Fibroblast of lung (primary cell): ENCODE data around the gene FAM117A. TPM values are rescaled to one million over a fixed set of nuclear protein-coding genes. Genes with fewer than 3 reads are reported as not detected.

Source experiments
- DNase-seq, 2 donors: peaks; one replicate each; pipeline versions ENCODE4 v3.0.0 to v3.0.0-alpha.2; 2010; ENCODE audit warnings: low read depth in 2 of 2
- H2AFZ ChIP-seq: 2 replicates; pipeline ENCODE4 v1.5.1; 2012; ENCODE audit warnings: low read length, control low read depth, inconsistent platforms
- H3K27ac ChIP-seq: 2 replicates; pipeline ENCODE4 v1.5.1; 2011; ENCODE audit warnings: low read length, control low read depth; ENCODE audit not compliant: insufficient read depth
- H3K27me3 ChIP-seq: 2 replicates; pipeline ENCODE4 v1.5.1; 2011; ENCODE audit warnings: mild to moderate bottlenecking, low read length; ENCODE audit not compliant: control insufficient read depth, insufficient read depth
- H3K36me3 ChIP-seq: 2 replicates; pipeline ENCODE4 v1.5.1; 2011; ENCODE audit warnings: low read length; ENCODE audit not compliant: control insufficient read depth, insufficient read depth
- H3K4me1 ChIP-seq: 2 replicates; pipeline ENCODE4 v1.5.1; 2011; ENCODE audit warnings: low read length; ENCODE audit not compliant: control insufficient read depth, insufficient read depth; ENCODE audit errors: extremely low read depth
- H3K4me2 ChIP-seq: 2 replicates; pipeline ENCODE4 v1.5.1; 2011; ENCODE audit warnings: low read length, control low read depth; ENCODE audit not compliant: insufficient read depth; ENCODE audit errors: extremely low read depth
- H3K4me3 ChIP-seq, 4 experiments: fragments of 200-600 bp in 1 of 4; sonication (generic) in 1 of 4; replicated peaks in 1 of 4; 2 replicates each; pipeline ENCODE4 v1.5.1; 2011 to 2016; ENCODE audit warnings: low read length in 4 of 4, low read depth in 3 of 4, mild to moderate bottlenecking in 3 of 4, control low read depth in 2 of 4, inconsistent platforms in 1 of 4, mixed read lengths in 1 of 4; ENCODE audit not compliant: insufficient read depth in 1 of 4; ENCODE audit errors: control extremely low read depth in 1 of 4
- H3K79me2 ChIP-seq: 2 replicates; pipeline ENCODE4 v1.5.1; 2012; ENCODE audit warnings: mild to moderate bottlenecking, low read length, inconsistent platforms; ENCODE audit not compliant: control insufficient read depth, insufficient read depth
- H3K9ac ChIP-seq: 2 replicates; pipeline ENCODE4 v1.5.1; 2011; ENCODE audit warnings: mild to moderate bottlenecking, low read length, control low read depth; ENCODE audit not compliant: insufficient read depth
- H3K9me3 ChIP-seq: 2 replicates; pipeline ENCODE4 v1.5.1; 2012; ENCODE audit warnings: low read depth, low read length; ENCODE audit not compliant: control insufficient read depth, insufficient read depth
- H4K20me1 ChIP-seq: 2 replicates; pipeline ENCODE4 v1.5.1; 2011; ENCODE audit warnings: low read length; ENCODE audit not compliant: control insufficient read depth, insufficient read depth; ENCODE audit errors: extremely low read depth
- EZH2 ChIP-seq: IDR thresholded peaks from 2 replicates; pipeline ENCODE4 v1.5.1; 2012; ENCODE audit warnings: low read length, control low read depth, mild to moderate bottlenecking; ENCODE audit errors: missing control alignments
- polyA plus RNA-seq, 2 donors: library from polyadenylated mRNA; depleted of rRNA in 1 of 2; stranded (reverse) in 1 of 2; unstranded in 1 of 2; fragments of >200 nt; gene quantifications; 2 replicates each; pipeline ENCODE4 v1.2.1, GENCODE V29; 2011 to 2012; ENCODE audit warnings: missing spikeins in 1 of 2
- total RNA-seq: library from RNA; depleted of rRNA; stranded (reverse); fragments of >200 nt; gene quantifications from 2 replicates; pipeline ENCODE4 v1.2.1, GENCODE V29; 2014
- TF ChIP-seq, protein P1 (sequence below), 2 donors: IDR thresholded peaks in 1 of 2; conservative IDR thresholded peaks in 1 of 2; 1 replicate in 1 of 2; 2 replicates in 1 of 2; pipeline ENCODE4 v1.5.1; 2011 to 2012; ENCODE audit warnings: low read length in 2 of 2, control low read depth in 1 of 2, inconsistent platforms in 1 of 2, low read depth in 1 of 2, mild to moderate bottlenecking in 1 of 2

Gene FAM117A
- total and polyA plus RNA-seq, 2 donors (not counting 1 experiment from before 2014, with no cell fraction given) = 2.4 to 3.3 TPM

- Histone ChIP-seq H3K9me3 (no peaks in the 10 kb centered on the region), H3K4me2 (no peak overlapping the region), H4K20me1 (no peaks in the 10 kb centered on the region), H3K4me3 (no peak overlapping the region), H3K79me2 (peaks cover 13% of the 10 kb centered on the region), H3K27ac (no peak overlapping the region), H3K27me3 (no peaks in the 10 kb centered on the region), H2AFZ (no peak overlapping the region), H3K9ac (no peak overlapping the region), H3K36me3 (peaks cover 17% of the 10 kb centered on the region), H3K4me1 (peaks cover 5% of the 10 kb centered on the region)
- DNase-seq = no peak
- no peak for TF ChIP-seq EZH2
- TF ChIP-seq, protein P1, sequence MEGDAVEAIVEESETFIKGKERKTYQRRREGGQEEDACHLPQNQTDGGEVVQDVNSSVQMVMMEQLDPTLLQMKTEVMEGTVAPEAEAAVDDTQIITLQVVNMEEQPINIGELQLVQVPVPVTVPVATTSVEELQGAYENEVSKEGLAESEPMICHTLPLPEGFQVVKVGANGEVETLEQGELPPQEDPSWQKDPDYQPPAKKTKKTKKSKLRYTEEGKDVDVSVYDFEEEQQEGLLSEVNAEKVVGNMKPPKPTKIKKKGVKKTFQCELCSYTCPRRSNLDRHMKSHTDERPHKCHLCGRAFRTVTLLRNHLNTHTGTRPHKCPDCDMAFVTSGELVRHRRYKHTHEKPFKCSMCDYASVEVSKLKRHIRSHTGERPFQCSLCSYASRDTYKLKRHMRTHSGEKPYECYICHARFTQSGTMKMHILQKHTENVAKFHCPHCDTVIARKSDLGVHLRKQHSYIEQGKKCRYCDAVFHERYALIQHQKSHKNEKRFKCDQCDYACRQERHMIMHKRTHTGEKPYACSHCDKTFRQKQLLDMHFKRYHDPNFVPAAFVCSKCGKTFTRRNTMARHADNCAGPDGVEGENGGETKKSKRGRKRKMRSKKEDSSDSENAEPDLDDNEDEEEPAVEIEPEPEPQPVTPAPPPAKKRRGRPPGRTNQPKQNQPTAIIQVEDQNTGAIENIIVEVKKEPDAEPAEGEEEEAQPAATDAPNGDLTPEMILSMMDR (conservative IDR thresholded peaks at IDR 0.05 in 1 of 2, IDR thresholded peaks at IDR 0.05 in 1 of 2; ENCODE audit: low read depth in 1 of 2, low read length in 2 of 2) = no peak
These were observed 58.7 kb downstream of the FAM117A start for GRCh38 chr17:49705254-49705653.

DNA sequence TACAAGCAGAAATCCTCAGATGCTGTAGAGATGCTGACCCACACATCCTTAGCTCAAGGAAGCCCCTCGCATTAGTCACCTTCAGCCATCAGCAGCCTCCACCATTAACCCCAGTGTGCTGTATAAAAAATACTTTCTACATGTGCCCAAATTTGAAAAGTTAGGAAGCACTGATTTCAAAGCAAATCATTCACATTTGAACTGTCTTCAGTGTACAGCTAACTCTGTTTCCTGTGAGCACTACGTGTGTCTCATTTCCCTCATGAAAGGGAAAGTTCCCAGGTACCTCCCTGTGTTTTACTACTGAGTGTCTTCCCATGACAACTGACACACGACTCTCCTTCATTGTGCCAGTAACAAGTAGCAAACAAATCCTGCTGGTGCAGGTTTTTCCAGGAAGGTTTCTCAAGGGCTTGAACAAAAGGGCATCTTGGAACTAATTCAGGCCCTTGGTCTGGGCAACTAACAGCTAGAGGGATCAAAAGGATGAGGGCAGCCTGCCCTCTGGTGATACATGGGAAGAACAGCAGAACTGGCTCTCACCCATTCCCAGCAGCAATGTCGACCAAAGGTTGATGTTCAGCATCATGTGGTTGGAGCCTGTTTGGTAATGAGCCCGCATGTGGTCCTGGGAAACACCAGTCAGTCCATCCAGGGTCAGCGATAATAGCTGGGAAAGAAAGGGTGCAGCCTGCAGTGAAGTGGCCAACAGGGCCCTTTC, 60.2 kb downstream of the FAM117A start:
- no peak overlapping the region for H3K27ac ChIP-seq
- H3K27me3 ChIP-seq = no peaks in the 10 kb centered on the region
- H3K4me1 ChIP-seq = peaks cover 5% of the 10 kb centered on the region
- H2AFZ ChIP-seq = no peak overlapping the region
- DNase-seq = peak; percentile 31 to 49
- no peak overlapping the region for H3K9ac ChIP-seq
- H3K9me3 ChIP-seq = no peaks in the 10 kb centered on the region
- H3K4me2 ChIP-seq = no peak overlapping the region
- H3K36me3 ChIP-seq = peaks cover 19% of the 10 kb centered on the region
- TF ChIP-seq, protein P1 (conservative IDR thresholded peaks at IDR 0.05 in 1 of 2, IDR thresholded peaks at IDR 0.05 in 1 of 2; ENCODE audit: low read depth in 1 of 2, low read length in 2 of 2) = peak; percentile 43 to 44
- TF ChIP-seq EZH2 = no peak
- H4K20me1 ChIP-seq = no peaks in the 10 kb centered on the region
- H3K79me2 ChIP-seq = peaks cover 13% of the 10 kb centered on the region
- no peak overlapping the region for H3K4me3 ChIP-seq

DNA sequence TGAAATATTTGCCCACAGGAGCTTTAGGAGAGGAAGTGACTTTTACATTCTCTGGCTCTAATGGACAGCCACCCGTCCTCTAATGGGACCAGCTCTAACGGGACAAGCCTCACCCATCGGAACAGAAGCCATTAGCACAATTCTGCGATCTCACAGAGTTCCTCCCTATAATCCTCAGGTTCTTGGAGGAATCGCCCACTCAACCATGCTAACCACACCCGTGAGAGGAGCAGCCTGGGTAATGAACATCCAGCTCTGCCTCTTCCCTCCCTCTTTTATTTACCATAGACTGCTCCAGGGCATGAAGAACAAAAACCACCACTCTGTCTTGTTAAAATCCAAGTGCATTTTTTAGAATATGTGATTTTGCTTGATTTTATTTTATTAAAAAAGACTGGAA, 63.0 kb downstream of the FAM117A start:
- Histone ChIP-seq H3K9ac (no peak overlapping the region), H3K4me1 (no peaks in the 10 kb centered on the region), H3K27me3 (no peaks in the 10 kb centered on the region), H4K20me1 (no peaks in the 10 kb centered on the region), H3K4me3 (no peak overlapping the region), H3K4me2 (no peak overlapping the region), H3K9me3 (no peaks in the 10 kb centered on the region), H3K79me2 (no peaks in the 10 kb centered on the region), H2AFZ (no peak overlapping the region), H3K36me3 (peaks cover 19% of the 10 kb centered on the region), H3K27ac (no peak overlapping the region)
- no peak for DNase-seq
- no peak for TF ChIP-seq EZH2
